Endothelial cell of umbilical vein (primary cell): Measurements from ENCODE around the gene MBNL2. TPM values are rescaled to one million over a fixed set of nuclear protein-coding genes. Genes with fewer than 3 reads are reported as not detected.

ENCODE experiments used
- BruUV-seq: library from RNA; stranded (reverse); fragments of 400-500 nt; replicated peaks from 2 replicates; lab custom pipeline; 2021; lab: Mats Ljungman, UMichigan
- CTCF ChIA-PET: fragments of 300-600, 350-600 bp; sonication (Branson Sonifier 250); formaldehyde crosslinking; loops from one replicate; lab custom pipeline; 2021; ENCODE audit warnings: antibody characterized with exemption, inconsistent platforms; lab: Charles Lee
- POLR2A ChIA-PET: fragments of 300-600, 350-600 bp; sonication (Branson Sonifier 250); formaldehyde crosslinking; loops from one replicate; lab custom pipeline; 2021; ENCODE audit warnings: antibody characterized with exemption, inconsistent platforms; lab: Charles Lee
- DNase-seq: peaks from one replicate; pipeline ENCODE4 v3.0.0-alpha.2; 2011; ENCODE audit warnings: low read depth, low spot score
- FAIRE-seq: peaks from 2 replicates; lab custom pipeline; 2011; peaks lifted over from hg19 to GRCh38; lab: Jason Lieb, UNC
- H2AFZ ChIP-seq: 2 replicates; pipeline ENCODE4 v1.6.0; 2012; ENCODE audit warnings: low read depth, low read length, control low read depth, inconsistent platforms
- H3K27ac ChIP-seq: 2 replicates; pipeline ENCODE4 v1.5.1; 2011; ENCODE audit warnings: low read depth, mild to moderate bottlenecking, control low read depth, low read length, moderate library complexity; ENCODE audit not compliant: insufficient read depth
- H3K27me3 ChIP-seq, 2 experiments: 2 replicates each; pipeline versions ENCODE4 v1.6.0 to v1.6.1; 2011; ENCODE audit warnings: low read length in 2 of 2, mixed read lengths in 1 of 2; ENCODE audit not compliant: control insufficient read depth in 2 of 2, insufficient read depth in 2 of 2
- H3K36me3 ChIP-seq, 2 experiments: 2 replicates in 1 of 2; 3 replicates in 1 of 2; pipeline ENCODE4 v1.5.1; 2011; ENCODE audit warnings: low read length in 2 of 2, mild to moderate bottlenecking in 1 of 2, moderate library complexity in 1 of 2; ENCODE audit not compliant: control insufficient read depth in 2 of 2, insufficient read depth in 2 of 2; ENCODE audit errors: extremely low read depth in 1 of 2
- H3K4me1 ChIP-seq: 3 replicates; pipeline ENCODE4 v1.5.1; 2011; ENCODE audit warnings: mild to moderate bottlenecking, low read length; ENCODE audit not compliant: control insufficient read depth, insufficient read depth; ENCODE audit errors: extremely low read depth
- H3K4me2 ChIP-seq: 2 replicates; pipeline ENCODE4 v1.6.1; 2011; ENCODE audit warnings: low read length, control low read depth, mixed read lengths; ENCODE audit not compliant: insufficient read depth
- H3K4me3 ChIP-seq, 3 experiments: fragments of 200-600 bp in 1 of 3; sonication (generic), shearing (Covaris generic) in 1 of 3; replicated peaks in 1 of 3; 2 replicates each; pipeline ENCODE4 v1.5.1; 2011 to 2016; ENCODE audit warnings: control low read depth in 3 of 3, low read length in 3 of 3, mild to moderate bottlenecking in 2 of 3, inconsistent platforms in 1 of 3, low read depth in 1 of 3, moderate library complexity in 1 of 3; ENCODE audit not compliant: insufficient read depth in 1 of 3
- H3K79me2 ChIP-seq: 2 replicates; pipeline ENCODE4 v1.6.0; 2012; ENCODE audit warnings: low read length, inconsistent platforms; ENCODE audit not compliant: control insufficient read depth, insufficient read depth
- H3K9ac ChIP-seq: replicated peaks from 2 replicates; pipeline ENCODE3; 2011; ENCODE audit warnings: low read length, control low read depth; ENCODE audit not compliant: insufficient read depth; ENCODE audit errors: extremely low read depth
- H3K9me1 ChIP-seq: replicated peaks from 3 replicates; pipeline ENCODE4 v1.6.0; 2011; ENCODE audit warnings: mild to moderate bottlenecking, low read length; ENCODE audit not compliant: control insufficient read depth, insufficient read depth; ENCODE audit errors: extremely low read depth
- H3K9me3 ChIP-seq: replicated peaks from 2 replicates; pipeline ENCODE4 v1.5.1; 2012; ENCODE audit warnings: low read length, inconsistent platforms; ENCODE audit not compliant: control insufficient read depth, insufficient read depth
- H4K20me1 ChIP-seq: replicated peaks from 2 replicates; pipeline ENCODE3; 2011; ENCODE audit warnings: mild to moderate bottlenecking, low read length; ENCODE audit not compliant: control insufficient read depth, insufficient read depth; ENCODE audit errors: extremely low read depth
- CTCF ChIP-seq, 2 donors: IDR thresholded peaks; 1 replicate in 1 of 2; 2 replicates in 1 of 2; pipeline ENCODE4 v1.5.1; 2011; ENCODE audit warnings: low read length in 2 of 2, mild to moderate bottlenecking in 2 of 2, moderate library complexity in 2 of 2, control low read depth in 1 of 2, inconsistent platforms in 1 of 2, low read depth in 1 of 2; ENCODE audit not compliant: insufficient read depth in 1 of 2; ENCODE audit errors: extremely low read depth in 1 of 2
- EZH2 ChIP-seq: IDR thresholded peaks from 2 replicates; pipeline ENCODE4 v1.6.1; 2012; ENCODE audit warnings: borderline replicate concordance, low read depth, mild to moderate bottlenecking, moderate library complexity, low read length, inconsistent platforms; ENCODE audit not compliant: severe bottlenecking
- FOS ChIP-seq: IDR thresholded peaks from 2 replicates; pipeline ENCODE4 v1.6.1; 2011; ENCODE audit warnings: mild to moderate bottlenecking, low read length, moderate library complexity, borderline replicate concordance; ENCODE audit not compliant: insufficient read depth
- GATA2 ChIP-seq: IDR thresholded peaks from 2 replicates; pipeline ENCODE4 v1.7.0; 2011; ENCODE audit warnings: low read depth, mild to moderate bottlenecking, moderate library complexity, mixed read lengths, low read length; ENCODE audit not compliant: insufficient read length, insufficient read depth
- JUN ChIP-seq: IDR thresholded peaks from 2 replicates; pipeline ENCODE4 v1.6.1; 2011; ENCODE audit warnings: borderline replicate concordance, low read depth; ENCODE audit not compliant: insufficient read length, insufficient read depth
- MAX ChIP-seq: IDR thresholded peaks from 2 replicates; pipeline ENCODE4 v1.6.1; 2011; ENCODE audit not compliant: insufficient read depth, insufficient read length
- MYC ChIP-seq: IDR thresholded peaks from one replicate; pipeline ENCODE4 v1.6.1; 2011; ENCODE audit warnings: mild to moderate bottlenecking, low read depth, low read length
- POLR2A ChIP-seq: IDR thresholded peaks from 2 replicates; pipeline ENCODE4 v1.6.1; 2012; ENCODE audit warnings: low read depth, mild to moderate bottlenecking, control low read depth, low read length
- POLR2AphosphoS5 ChIP-seq: IDR thresholded peaks from 2 replicates; pipeline ENCODE4 v1.6.1; 2012; ENCODE audit warnings: low read depth, mild to moderate bottlenecking, control low read depth, low read length, moderate library complexity; ENCODE audit not compliant: insufficient read depth
- dilution Hi-C: fragments of 300-500 bp; cut with MboI; formaldehyde crosslinking; loops from one replicate; pipeline ENCODE4 v1.15.0; 2019; ENCODE audit warnings: low sequenced_read_pairs; ENCODE audit not compliant: extremely low pct_ligation_motif_present
- intact Hi-C: fragments of 100-400 bp; cut with micrococcal nuclease; formaldehyde crosslinking; loops from one replicate; pipeline ENCODE4 v1.10.0; 2022
- polyA plus RNA-seq, 4 experiments: library from polyadenylated mRNA; depleted of rRNA in 3 of 4; stranded (reverse) in 3 of 4; unstranded in 1 of 4; fragments of >200 nt; gene quantifications; 2 replicates each; pipeline versions ENCODE4 v1.2.1 to v1.2.3, GENCODE V29; 2011 to 2012; ENCODE audit warnings: missing spikeins in 1 of 4
- total RNA-seq: library from RNA; stranded (reverse); gene quantifications from 2 replicates; pipeline ENCODE4 v1.2.3, GENCODE V29; 2021

Gene MBNL2
- total and polyA plus RNA-seq, 2 donors (not counting 3 experiments of a cell fraction or from before 2014, with no cell fraction given): 32.9 to 76.5 TPM

GRCh38 chr13:97335488-97336134, 113.5 kb downstream of the MBNL2 start:
- Histone ChIP-seq H3K36me3 (peaks cover 5 to 16% of the 10 kb centered on the region in 2 experiments), H4K20me1 (no peaks in the 10 kb centered on the region), H3K4me3 (no peak overlapping the region), H3K79me2 (peaks cover 30% of the 10 kb centered on the region), H3K4me1 (peaks cover 18% of the 10 kb centered on the region), H3K4me2 (peak overlapping the region; percentile 37), H2AFZ (no peak overlapping the region), H3K27me3 (no peaks in the 10 kb centered on the region), H3K9me1 (no peaks in the 10 kb centered on the region), H3K9ac (peak overlapping the region; percentile 28), H3K9me3 (no peaks in the 10 kb centered on the region), H3K27ac (peak overlapping the region; percentile 77)
- dilution Hi-C loops: no loop called here
- POLR2A ChIA-PET: no interaction called here
- peak; percentile 72 for FAIRE-seq
- intact Hi-C loops: loop anchor here (2.0 kb wide), 1 partner anchor 77 kb away; no protein-coding TSS in a partner anchor
- BruUV-seq: TSS peak; percentile 22
- TF ChIP-seq JUN (no peak), GATA2 (peak; percentile 25)
- CTCF ChIA-PET: interaction anchor here (0.8 to 2.7 kb wide), 9 partner anchors 9 to 318 kb away, joined by 3 to 10 read pairs (median 4); no protein-coding TSS in a partner anchor
- DNase-seq: peak; percentile 68

- Histone ChIP-seq H3K4me1 (peaks cover 18% of the 10 kb centered on the region), H3K9me1 (no peaks in the 10 kb centered on the region), H3K4me2 (no peak overlapping the region), H3K9me3 (no peaks in the 10 kb centered on the region), H3K79me2 (peaks cover 28% of the 10 kb centered on the region), H4K20me1 (no peaks in the 10 kb centered on the region), H3K36me3 (peaks cover 5 to 16% of the 10 kb centered on the region in 2 experiments), H3K27me3 (no peaks in the 10 kb centered on the region), H3K4me3 (no peak overlapping the region), H3K27ac (no peak overlapping the region), H2AFZ (no peak overlapping the region), H3K9ac (no peak overlapping the region)
- FAIRE-seq (no peak), DNase-seq (no peak)
- TF ChIP-seq MAX (no peak), JUN (no peak), CTCF (IDR thresholded peaks at IDR 0.05; ENCODE audit: extremely low read depth in 1 of 2, insufficient read depth in 1 of 2, low read depth in 1 of 2, low read length in 2 of 2) (no peak), GATA2 (no peak), EZH2 (no peak), MYC (no peak), FOS (no peak), POLR2AphosphoS5 (no peak), POLR2A (no peak)
- intact Hi-C loops: no loop called here
- ChIA-PET POLR2A (no interaction called here), CTCF (interaction anchor here (0.8 kb wide), 1 partner anchor 223 kb away, joined by 3 read pairs; no protein-coding TSS in a partner anchor)
- dilution Hi-C loops: no loop called here
- BruUV-seq: no TSS peak
Observed at GRCh38 chr13:97337985-97338499, 115.9 kb downstream of the MBNL2 start.
